ENCODE data around the gene NUDT2.

The NUDT2 gene

GRCh38 chr9:34392511-34392910 lies 63.1 kb downstream of the NUDT2 start:
- DNase-seq, result no peak

Data from SIG-M5 (cell line).